HEK293T (cell line): ENCODE results near the gene SCN8A.

Experiments used
- CTCF ChIA-PET: fragments of 350-600 bp; formaldehyde crosslinking; extraction: SDS; loops from one replicate; lab custom pipeline; 2021; ENCODE audit warnings: antibody characterized with exemption, inconsistent platforms; lab: Yijun Ruan, JAX
- POLR2A ChIA-PET: fragments of 350-600 bp; formaldehyde crosslinking; extraction: SDS; loops from one replicate; lab custom pipeline; 2020; ENCODE audit warnings: antibody characterized with exemption, inconsistent platforms; lab: Yijun Ruan, JAX
- DNase-seq: peaks from one replicate; pipeline ENCODE4 v3.0.0; 2012; ENCODE audit warnings: mixed read lengths; ENCODE audit errors: extremely low spot score
- ARNT ChIP-seq: fragments of 450-650 bp; IDR thresholded peaks from 2 replicates; pipeline ENCODE4 v1.6.1; 2017; ENCODE audit warnings: mild to moderate bottlenecking
- BHLHE40 ChIP-seq: fragments of 450-650 bp; IDR thresholded peaks from 2 replicates; pipeline ENCODE4 v1.6.1; 2016; ENCODE audit warnings: mild to moderate bottlenecking, moderate library complexity, borderline replicate concordance
- CTBP1 ChIP-seq: fragments of 450-650 bp; IDR thresholded peaks from 2 replicates; pipeline ENCODE4 v1.6.1; 2016; ENCODE audit warnings: borderline replicate concordance
- ELF4 ChIP-seq: fragments of 450-650 bp; IDR thresholded peaks from 2 replicates; pipeline ENCODE4 v1.6.1; 2017; ENCODE audit warnings: antibody characterized with exemption
- FOXA1 ChIP-seq: fragments of 450-650 bp; IDR thresholded peaks from 2 replicates; pipeline ENCODE4 v1.6.1; 2016; ENCODE audit warnings: mild to moderate bottlenecking
- FOXK2 ChIP-seq: fragments of 450-650 bp; IDR thresholded peaks from 2 replicates; pipeline ENCODE4 v1.6.1; 2016; ENCODE audit warnings: mild to moderate bottlenecking
- FOXM1 ChIP-seq: fragments of 450-650 bp; IDR thresholded peaks from 2 replicates; pipeline ENCODE4 v1.6.1; 2017; ENCODE audit warnings: mild to moderate bottlenecking, borderline replicate concordance
- HDGF ChIP-seq: fragments of 450-650 bp; IDR thresholded peaks from 2 replicates; pipeline ENCODE4 v1.6.1; 2017; ENCODE audit warnings: antibody characterized with exemption, borderline replicate concordance
- L3MBTL2 ChIP-seq: fragments of 450-650 bp; conservative IDR thresholded peaks from 2 replicates; pipeline ENCODE4 v1.6.1; 2016; ENCODE audit warnings: mild to moderate bottlenecking
- LEF1 ChIP-seq: fragments of 450-650 bp; IDR thresholded peaks from 2 replicates; pipeline ENCODE4 v1.6.1; 2017; ENCODE audit warnings: mild to moderate bottlenecking, borderline replicate concordance
- NFRKB ChIP-seq: fragments of 450-650 bp; IDR thresholded peaks from 2 replicates; pipeline ENCODE4 v1.6.1; 2016; ENCODE audit warnings: mild to moderate bottlenecking, moderate library complexity
- SP1 ChIP-seq: fragments of 450-650 bp; IDR thresholded peaks from 2 replicates; pipeline ENCODE4 v1.6.1; 2017
- SUZ12 ChIP-seq: fragments of 450-650 bp; IDR thresholded peaks from 2 replicates; pipeline ENCODE4 v1.6.1; 2016; ENCODE audit warnings: mild to moderate bottlenecking
- TARDBP ChIP-seq: fragments of 450-650 bp; IDR thresholded peaks from 2 replicates; pipeline ENCODE4 v1.6.1; 2016
- ZNF384 ChIP-seq: fragments of 450-650 bp; IDR thresholded peaks from 2 replicates; pipeline ENCODE4 v1.6.1; 2016
- TF ChIP-seq, protein P1 (sequence below): fragments of 450-650 bp; IDR thresholded peaks from 2 replicates; pipeline ENCODE4 v1.6.1; 2016

The SCN8A gene

GRCh38 chr12:51763743-51764142, 172.7 kb downstream of the SCN8A start:
- ChIA-PET CTCF (no interaction called here), POLR2A (no interaction called here)
- DNase-seq = no peak
- TF ChIP-seq L3MBTL2 = no peak
- no peak for TF ChIP-seq CTBP1
- no peak for TF ChIP-seq FOXA1
- TF ChIP-seq ZNF384 = no peak
- no peak for TF ChIP-seq FOXM1
- no peak for TF ChIP-seq FOXK2

DNA sequence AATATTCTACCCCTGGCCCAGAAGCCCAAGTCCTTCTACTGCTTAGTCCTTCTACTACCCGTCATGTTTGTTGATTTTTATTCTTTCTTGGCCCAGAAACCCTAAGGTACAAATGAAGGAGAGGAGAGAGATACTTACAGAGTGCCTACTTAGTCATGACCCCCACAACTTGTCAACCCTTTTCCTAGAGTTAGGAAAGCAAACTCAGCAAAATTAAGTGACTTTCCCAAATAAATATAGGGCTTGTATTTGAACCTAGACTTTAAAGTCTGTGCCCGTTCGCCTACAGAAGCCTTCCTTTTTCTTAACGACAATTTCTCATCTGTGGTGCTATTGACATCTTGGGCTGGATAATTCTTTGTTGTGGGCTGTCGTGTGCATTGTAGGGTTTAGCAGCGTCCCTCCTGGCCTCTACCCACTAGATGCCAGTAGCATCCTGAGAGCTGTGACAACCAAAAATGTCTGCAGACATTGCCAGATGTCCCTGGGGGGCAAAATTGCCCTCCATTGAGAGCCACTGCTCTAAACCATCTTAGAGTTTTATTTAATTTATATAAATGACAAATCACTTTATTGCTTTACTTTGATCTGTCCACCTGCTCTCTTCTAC, 175.1 kb downstream of the SCN8A start:
- CTCF ChIA-PET = no interaction called here
- no peak for DNase-seq
- POLR2A ChIA-PET = no interaction called here
- TF ChIP-seq CTBP1 (no peak), FOXK2 (no peak), ELF4 (no peak), FOXA1 (no peak), TARDBP (no peak)
- TF ChIP-seq, protein P1, sequence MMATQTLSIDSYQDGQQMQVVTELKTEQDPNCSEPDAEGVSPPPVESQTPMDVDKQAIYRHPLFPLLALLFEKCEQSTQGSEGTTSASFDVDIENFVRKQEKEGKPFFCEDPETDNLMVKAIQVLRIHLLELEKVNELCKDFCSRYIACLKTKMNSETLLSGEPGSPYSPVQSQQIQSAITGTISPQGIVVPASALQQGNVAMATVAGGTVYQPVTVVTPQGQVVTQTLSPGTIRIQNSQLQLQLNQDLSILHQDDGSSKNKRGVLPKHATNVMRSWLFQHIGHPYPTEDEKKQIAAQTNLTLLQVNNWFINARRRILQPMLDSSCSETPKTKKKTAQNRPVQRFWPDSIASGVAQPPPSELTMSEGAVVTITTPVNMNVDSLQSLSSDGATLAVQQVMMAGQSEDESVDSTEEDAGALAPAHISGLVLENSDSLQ = no peak

GRCh38 chr12:51771008-51771407, 180.0 kb downstream of the SCN8A start:
- CTCF ChIA-PET = no interaction called here
- DNase-seq = no peak
- TF ChIP-seq TARDBP (no peak), LEF1 (no peak), ZNF384 (no peak), FOXM1 (no peak), CTBP1 (no peak), HDGF (no peak), BHLHE40 (no peak), SP1 (no peak), FOXA1 (no peak), FOXK2 (no peak), ELF4 (no peak), NFRKB (no peak), L3MBTL2 (no peak), ARNT (no peak), SUZ12 (no peak)
- TF ChIP-seq, protein P1 = no peak
- POLR2A ChIA-PET = no interaction called here

GRCh38 chr12:51773145-51773869, 182.3 kb downstream of the SCN8A start:
- DNase-seq = no peak
- CTCF ChIA-PET = no interaction called here
- POLR2A ChIA-PET = no interaction called here
- TF ChIP-seq ZNF384 = no peak
- TF ChIP-seq FOXM1 = no peak
- no peak for TF ChIP-seq ARNT

DNA sequence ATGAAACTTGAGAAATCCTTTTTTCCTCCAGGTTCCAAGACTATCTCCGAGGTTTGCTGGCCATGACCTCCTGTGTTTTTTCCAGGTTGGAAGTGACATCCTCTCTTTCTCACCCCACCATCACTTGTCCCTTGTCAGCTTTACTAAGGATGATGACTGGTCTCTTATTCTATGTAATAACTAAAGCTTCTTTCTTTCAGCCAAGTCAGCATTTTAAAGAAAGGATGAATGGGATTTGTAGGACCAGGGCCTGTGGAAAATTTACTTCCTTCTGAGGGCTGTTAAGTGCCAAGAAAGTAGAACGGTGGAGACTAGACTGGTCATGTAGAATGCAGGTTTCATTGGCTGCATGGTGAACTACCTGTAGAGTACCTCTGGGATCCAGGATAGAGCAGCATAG, 183.9 kb downstream of the SCN8A start:
- CTCF ChIA-PET = no interaction called here
- POLR2A ChIA-PET = no interaction called here

DNA sequence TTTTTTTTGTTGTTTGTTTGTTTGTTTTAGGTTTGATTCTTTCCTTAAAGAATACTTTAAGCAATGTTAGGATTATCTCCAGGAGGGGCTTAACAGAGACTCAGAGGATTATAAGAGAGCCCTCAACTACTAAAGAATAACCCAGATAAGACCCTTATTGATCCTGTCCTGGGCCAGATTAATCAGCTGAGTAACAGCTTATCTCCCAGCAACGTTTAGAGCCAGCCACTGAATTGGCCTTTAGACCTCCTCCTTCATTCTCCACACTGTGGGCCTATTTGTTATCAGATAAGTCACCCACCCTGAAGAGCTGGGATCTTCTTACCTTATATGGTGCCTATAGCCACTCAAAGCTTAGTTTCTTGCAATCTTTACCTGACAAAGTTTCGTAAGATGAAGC, 186.4 kb downstream of the SCN8A start:
- ChIA-PET POLR2A (no interaction called here), CTCF (no interaction called here)

More for the DNA sequence above, 183.9 kb downstream of the SCN8A start:
- DNase-seq = no peak
- TF ChIP-seq, protein P1 = no peak
- no peak for TF ChIP-seq CTBP1
- TF ChIP-seq FOXA1 = no peak
- no peak for TF ChIP-seq ZNF384
- TF ChIP-seq BHLHE40 = no peak
- no peak for TF ChIP-seq HDGF
- no peak for TF ChIP-seq SP1
- no peak for TF ChIP-seq FOXM1
- TF ChIP-seq FOXK2 = no peak
- no peak for TF ChIP-seq LEF1
- TF ChIP-seq ARNT = no peak
- no peak for TF ChIP-seq NFRKB
- TF ChIP-seq L3MBTL2 = no peak
- TF ChIP-seq ELF4 = no peak
- no peak for TF ChIP-seq SUZ12
- TF ChIP-seq TARDBP = no peak

More for the DNA sequence above, 186.4 kb downstream of the SCN8A start:
- TF ChIP-seq SP1 = no peak
- no peak for TF ChIP-seq BHLHE40
- TF ChIP-seq SUZ12 = no peak
- TF ChIP-seq NFRKB = no peak
- no peak for TF ChIP-seq TARDBP
- no peak for TF ChIP-seq FOXA1
- TF ChIP-seq FOXM1 = no peak
- no peak for TF ChIP-seq ELF4
- no peak for TF ChIP-seq L3MBTL2
- TF ChIP-seq FOXK2 = no peak
- TF ChIP-seq, protein P1 = no peak
- no peak for TF ChIP-seq ARNT
- TF ChIP-seq HDGF = no peak
- no peak for TF ChIP-seq CTBP1
- TF ChIP-seq LEF1 = no peak
- TF ChIP-seq ZNF384 = no peak
- DNase-seq = no peak
